ENCODE measurements around the gene HCK. TPM values are rescaled to one million over a fixed set of nuclear protein-coding genes. Genes with fewer than 3 reads are reported as not detected.

Gene HCK
- total RNA-seq, 1 donor from 2014 or later: 0.34 TPM

DNA sequence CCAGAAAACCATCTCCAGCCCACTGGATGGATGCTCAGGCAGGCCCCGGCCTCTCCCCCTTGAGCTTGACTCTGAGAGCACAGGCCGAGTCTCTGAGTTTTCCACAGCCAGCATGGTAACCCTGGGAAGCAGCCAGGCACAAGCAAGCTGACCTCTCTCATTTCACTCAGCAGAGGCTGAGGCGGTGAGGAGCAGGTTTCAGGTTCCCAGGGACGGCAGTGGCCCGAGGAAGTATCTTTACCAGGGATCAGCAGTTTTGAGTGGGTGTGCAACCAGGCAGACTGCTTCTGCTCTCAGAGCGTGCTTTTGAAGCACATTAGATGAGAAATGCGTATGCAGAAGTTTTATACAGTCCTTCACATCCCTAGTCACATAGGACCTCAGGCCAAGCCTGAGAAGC, 12.6 kb downstream of the HCK start:
- Histone ChIP-seq H3K27ac (ENCODE audit: low read depth, low read length) (no peak overlapping the region), H3K4me3 (ENCODE audit: insufficient read depth, low read depth, low read length) (no peak overlapping the region), H2AFZ (ENCODE audit: low read depth, low read length) (no peak overlapping the region), H3K27me3 (ENCODE audit: insufficient read depth, low read length) (peaks cover 10% of the 10 kb centered on the region), H3K36me3 (ENCODE audit: insufficient read depth, low read length) (no peaks in the 10 kb centered on the region), H3K79me2 (ENCODE audit: insufficient read depth, low read length) (no peaks in the 10 kb centered on the region), H3K4me1 (ENCODE audit: insufficient read depth, low read length) (no peaks in the 10 kb centered on the region), H3K9ac (ENCODE audit: low read length) (no peak overlapping the region), H3K4me2 (ENCODE audit: low read length) (no peak overlapping the region), H3K9me3 (ENCODE audit: insufficient read depth, low read depth, low read length) (no peaks in the 10 kb centered on the region), H4K20me1 (ENCODE audit: insufficient read depth, low read length) (no peaks in the 10 kb centered on the region)
- peaks cover 6% of the 10 kb centered on the region for H3K9me3 Mint-ChIP-seq (ENCODE audit: unreplicated experiment)
- TF ChIP-seq, protein P1, sequence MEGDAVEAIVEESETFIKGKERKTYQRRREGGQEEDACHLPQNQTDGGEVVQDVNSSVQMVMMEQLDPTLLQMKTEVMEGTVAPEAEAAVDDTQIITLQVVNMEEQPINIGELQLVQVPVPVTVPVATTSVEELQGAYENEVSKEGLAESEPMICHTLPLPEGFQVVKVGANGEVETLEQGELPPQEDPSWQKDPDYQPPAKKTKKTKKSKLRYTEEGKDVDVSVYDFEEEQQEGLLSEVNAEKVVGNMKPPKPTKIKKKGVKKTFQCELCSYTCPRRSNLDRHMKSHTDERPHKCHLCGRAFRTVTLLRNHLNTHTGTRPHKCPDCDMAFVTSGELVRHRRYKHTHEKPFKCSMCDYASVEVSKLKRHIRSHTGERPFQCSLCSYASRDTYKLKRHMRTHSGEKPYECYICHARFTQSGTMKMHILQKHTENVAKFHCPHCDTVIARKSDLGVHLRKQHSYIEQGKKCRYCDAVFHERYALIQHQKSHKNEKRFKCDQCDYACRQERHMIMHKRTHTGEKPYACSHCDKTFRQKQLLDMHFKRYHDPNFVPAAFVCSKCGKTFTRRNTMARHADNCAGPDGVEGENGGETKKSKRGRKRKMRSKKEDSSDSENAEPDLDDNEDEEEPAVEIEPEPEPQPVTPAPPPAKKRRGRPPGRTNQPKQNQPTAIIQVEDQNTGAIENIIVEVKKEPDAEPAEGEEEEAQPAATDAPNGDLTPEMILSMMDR (IDR thresholded peaks at IDR 0.05; ENCODE audit: insufficient read depth, low read depth, low read length): no peak
- no peak for TF ChIP-seq EZH2 (IDR thresholded peaks at IDR 0.05; ENCODE audit: insufficient read depth, low read length)
- H3K27ac Mint-ChIP-seq (ENCODE audit: unreplicated experiment): no peak overlapping the region
- H3K36me3 Mint-ChIP-seq (ENCODE audit: low read depth, unreplicated experiment): peaks cover 3% of the 10 kb centered on the region
- DNase-seq (ENCODE audit: low read depth) (no peak), FAIRE-seq (no peak)
- no peak overlapping the region for H3K4me3 Mint-ChIP-seq (ENCODE audit: unreplicated experiment)
- H3K4me1 Mint-ChIP-seq (ENCODE audit: low read depth, unreplicated experiment): peaks cover 15% of the 10 kb centered on the region
- H3K27me3 Mint-ChIP-seq (ENCODE audit: low read depth, unreplicated experiment): peaks cover 22% of the 10 kb centered on the region

DNA sequence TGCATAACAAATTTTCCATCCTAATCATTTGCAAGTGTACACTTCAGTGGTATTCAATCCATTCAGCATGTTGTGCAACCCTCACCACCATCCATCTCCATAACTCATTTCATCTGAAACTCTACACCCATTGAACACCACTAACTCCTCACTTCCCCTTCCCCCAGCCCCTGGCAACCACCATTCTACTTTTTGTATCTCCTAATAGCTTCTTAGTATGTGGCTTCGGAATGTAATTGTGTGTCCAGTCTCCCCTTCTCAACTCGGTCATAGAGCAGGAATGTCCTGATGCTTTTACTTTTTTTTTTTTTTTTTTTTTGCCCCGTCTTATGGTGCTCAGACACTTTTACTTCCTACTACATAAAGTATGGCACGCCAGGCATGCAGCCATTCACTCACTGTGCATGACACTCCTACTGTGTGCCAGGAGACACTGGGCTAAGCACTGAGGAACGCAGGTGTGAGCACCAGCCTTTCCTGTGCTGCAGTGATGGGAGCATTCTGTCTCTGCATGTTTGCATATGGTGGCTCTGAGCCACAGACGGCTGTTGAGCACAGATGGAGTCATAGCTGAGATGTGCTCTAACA, 15.3 kb downstream of the HCK start:
- H3K27me3 Mint-ChIP-seq (ENCODE audit: low read depth, unreplicated experiment): peaks cover 5% of the 10 kb centered on the region
- DNase-seq (ENCODE audit: low read depth) (peak; percentile 90), FAIRE-seq (no peak)
- TF ChIP-seq EZH2 (IDR thresholded peaks at IDR 0.05; ENCODE audit: insufficient read depth, low read length): no peak
- TF ChIP-seq, protein P1 (IDR thresholded peaks at IDR 0.05; ENCODE audit: insufficient read depth, low read depth, low read length): no peak
- no peak overlapping the region for H3K4me3 Mint-ChIP-seq (ENCODE audit: unreplicated experiment)
- H3K9ac ChIP-seq (ENCODE audit: low read length): no peak overlapping the region
- H3K36me3 Mint-ChIP-seq (ENCODE audit: low read depth, unreplicated experiment): no peaks in the 10 kb centered on the region
- H3K27ac Mint-ChIP-seq (ENCODE audit: unreplicated experiment): peak overlapping the region; percentile 48
- no peaks in the 10 kb centered on the region for H3K9me3 ChIP-seq (ENCODE audit: insufficient read depth, low read depth, low read length)
- H4K20me1 ChIP-seq (ENCODE audit: insufficient read depth, low read length): no peaks in the 10 kb centered on the region
- H3K27ac ChIP-seq (ENCODE audit: low read depth, low read length): no peak overlapping the region
- H2AFZ ChIP-seq (ENCODE audit: low read depth, low read length): peak overlapping the region; percentile 42
- no peaks in the 10 kb centered on the region for H3K79me2 ChIP-seq (ENCODE audit: insufficient read depth, low read length)
- H3K4me2 ChIP-seq (ENCODE audit: low read length): peak overlapping the region; percentile 71
- no peaks in the 10 kb centered on the region for H3K9me3 Mint-ChIP-seq (ENCODE audit: unreplicated experiment)
- H3K4me3 ChIP-seq (ENCODE audit: insufficient read depth, low read depth, low read length): no peak overlapping the region
- H3K27me3 ChIP-seq (ENCODE audit: insufficient read depth, low read length): peaks cover 6% of the 10 kb centered on the region
- peaks cover 14% of the 10 kb centered on the region for H3K4me1 Mint-ChIP-seq (ENCODE audit: low read depth, unreplicated experiment)
- H3K4me1 ChIP-seq (ENCODE audit: insufficient read depth, low read length): no peaks in the 10 kb centered on the region
- H3K36me3 ChIP-seq (ENCODE audit: insufficient read depth, low read length): no peaks in the 10 kb centered on the region

- Histone ChIP-seq H3K4me2 (ENCODE audit: low read length) (no peak overlapping the region), H3K9ac (ENCODE audit: low read length) (no peak overlapping the region), H2AFZ (ENCODE audit: low read depth, low read length) (no peak overlapping the region), H3K27me3 (ENCODE audit: insufficient read depth, low read length) (peaks cover 5% of the 10 kb centered on the region), H3K79me2 (ENCODE audit: insufficient read depth, low read length) (no peaks in the 10 kb centered on the region), H3K4me1 (ENCODE audit: insufficient read depth, low read length) (no peaks in the 10 kb centered on the region), H3K36me3 (ENCODE audit: insufficient read depth, low read length) (no peaks in the 10 kb centered on the region), H3K4me3 (ENCODE audit: insufficient read depth, low read depth, low read length) (no peak overlapping the region), H3K9me3 (ENCODE audit: insufficient read depth, low read depth, low read length) (no peaks in the 10 kb centered on the region), H4K20me1 (ENCODE audit: insufficient read depth, low read length) (no peaks in the 10 kb centered on the region), H3K27ac (ENCODE audit: low read depth, low read length) (no peak overlapping the region)
- FAIRE-seq (no peak), DNase-seq (ENCODE audit: low read depth) (no peak)
- Mint-ChIP-seq H3K27me3 (ENCODE audit: low read depth, unreplicated experiment) (no peaks in the 10 kb centered on the region), H3K27ac (ENCODE audit: unreplicated experiment) (peak overlapping the region; percentile 93), H3K9me3 (ENCODE audit: unreplicated experiment) (no peaks in the 10 kb centered on the region), H3K4me3 (ENCODE audit: unreplicated experiment) (no peak overlapping the region), H3K36me3 (ENCODE audit: low read depth, unreplicated experiment) (no peaks in the 10 kb centered on the region), H3K4me1 (ENCODE audit: low read depth, unreplicated experiment) (peaks cover 15% of the 10 kb centered on the region)
- TF ChIP-seq, protein P1 (IDR thresholded peaks at IDR 0.05; ENCODE audit: insufficient read depth, low read depth, low read length): no peak
- TF ChIP-seq EZH2 (IDR thresholded peaks at IDR 0.05; ENCODE audit: insufficient read depth, low read length): no peak
Observed at GRCh38 chr20:32068174-32068573, 16.1 kb downstream of the HCK start.
